ENCODE data around the gene ZSWIM5.
"Not testable (repeated sequence)": the region's sequence is repeated elsewhere in the genome, so short reads cannot be mapped to it uniquely, and the experiment has no call there.

ZSWIM5 gene

GRCh38 chr1:45205910-45206721 lies at the start of gene ZSWIM5:
Gene ZSWIM5, minus strand, starts transcription at chr1:45206605. Its CDS starts 255 bp downstream, at chr1:45206350.
- peak; percentile 44 for DNase-seq

GRCh38 chr1:45254490-45254889 lies 48.1 kb upstream of the ZSWIM5 start:
- no peak for DNase-seq

- no peak for DNase-seq
These were observed 44.1 kb upstream of the ZSWIM5 start for GRCh38 chr1:45250544-45250943.

- DNase-seq = not testable (repeated sequence)
These were observed 41.6 kb upstream of the ZSWIM5 start for GRCh38 chr1:45248004-45248403.

GRCh38 chr1:45246760-45247159 lies 40.4 kb upstream of the ZSWIM5 start:
- DNase-seq = peak; percentile 96

GRCh38 chr1:45246359-45246758 lies 40.0 kb upstream of the ZSWIM5 start:
- not testable (repeated sequence) for DNase-seq

- no peak for DNase-seq
These were observed 38.3 kb upstream of the ZSWIM5 start for GRCh38 chr1:45244660-45245059.

GRCh38 chr1:45243476-45244343 lies 37.3 kb upstream of the ZSWIM5 start:
- peak; percentile 45 for DNase-seq

- DNase-seq = no peak
These were observed 32.4 kb upstream of the ZSWIM5 start for GRCh38 chr1:45238846-45239245.

GRCh38 chr1:45236136-45236535 lies 29.7 kb upstream of the ZSWIM5 start:
- DNase-seq = no peak

- no peak for DNase-seq
These were observed 24.1 kb upstream of the ZSWIM5 start for GRCh38 chr1:45230537-45230936.

- DNase-seq = no peak
These were observed 19.2 kb upstream of the ZSWIM5 start for GRCh38 chr1:45225598-45225997.

- DNase-seq = not testable (repeated sequence)
These were observed 17.3 kb upstream of the ZSWIM5 start for GRCh38 chr1:45223710-45224109.

GRCh38 chr1:45221716-45222115 lies 15.3 kb upstream of the ZSWIM5 start:
- no peak for DNase-seq

- DNase-seq = no peak
These were observed 10.5 kb upstream of the ZSWIM5 start for GRCh38 chr1:45216861-45217260.

GRCh38 chr1:45216200-45216541 lies 9.8 kb upstream of the ZSWIM5 start:
- no peak for DNase-seq

GRCh38 chr1:45215485-45216199 lies 9.2 kb upstream of the ZSWIM5 start:
- DNase-seq = no peak

- no peak for DNase-seq
These were observed 7.5 kb upstream of the ZSWIM5 start for GRCh38 chr1:45213892-45214291.

GRCh38 chr1:45211076-45211475 lies 4.7 kb upstream of the ZSWIM5 start:
- no peak for DNase-seq

- DNase-seq = no peak
These were observed 611 bp upstream of the ZSWIM5 start for GRCh38 chr1:45206808-45207623.

GRCh38 chr1:45205011-45205909 lies 1.1 kb downstream of the ZSWIM5 start:
- no peak for DNase-seq

All from HCEC 1CT (cell line).